Colon (tissue), 2 donors: Measurements from ENCODE around the gene MMP19.
"Not testable (repeated sequence)": the region's sequence is repeated elsewhere in the genome, so short reads cannot be mapped to it uniquely, and the experiment has no call there.

Experiments
- FAIRE-seq: peaks from 2 replicates; lab custom pipeline; 2012; peaks lifted over from hg19 to GRCh38; lab: Jason Lieb, UNC
- donor health status: control.
- donor health status: control.

MMP19 gene, protein sequence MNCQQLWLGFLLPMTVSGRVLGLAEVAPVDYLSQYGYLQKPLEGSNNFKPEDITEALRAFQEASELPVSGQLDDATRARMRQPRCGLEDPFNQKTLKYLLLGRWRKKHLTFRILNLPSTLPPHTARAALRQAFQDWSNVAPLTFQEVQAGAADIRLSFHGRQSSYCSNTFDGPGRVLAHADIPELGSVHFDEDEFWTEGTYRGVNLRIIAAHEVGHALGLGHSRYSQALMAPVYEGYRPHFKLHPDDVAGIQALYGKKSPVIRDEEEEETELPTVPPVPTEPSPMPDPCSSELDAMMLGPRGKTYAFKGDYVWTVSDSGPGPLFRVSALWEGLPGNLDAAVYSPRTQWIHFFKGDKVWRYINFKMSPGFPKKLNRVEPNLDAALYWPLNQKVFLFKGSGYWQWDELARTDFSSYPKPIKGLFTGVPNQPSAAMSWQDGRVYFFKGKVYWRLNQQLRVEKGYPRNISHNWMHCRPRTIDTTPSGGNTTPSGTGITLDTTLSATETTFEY

GRCh38 chr12:55842681-55843429, at the start of gene MMP19:
MMP19 (minus strand) TSS chr12:55842936; CDS start chr12:55842830, 106 bp downstream.
- no peak for FAIRE-seq

- no peak for FAIRE-seq
Observed at GRCh38 chr12:55891310-55891709, 48.6 kb upstream of the MMP19 start.

GRCh38 chr12:55885113-55885512, 42.4 kb upstream of the MMP19 start:
- no peak for FAIRE-seq

GRCh38 chr12:55877824-55878223, 35.1 kb upstream of the MMP19 start:
- FAIRE-seq: no peak

DNA sequence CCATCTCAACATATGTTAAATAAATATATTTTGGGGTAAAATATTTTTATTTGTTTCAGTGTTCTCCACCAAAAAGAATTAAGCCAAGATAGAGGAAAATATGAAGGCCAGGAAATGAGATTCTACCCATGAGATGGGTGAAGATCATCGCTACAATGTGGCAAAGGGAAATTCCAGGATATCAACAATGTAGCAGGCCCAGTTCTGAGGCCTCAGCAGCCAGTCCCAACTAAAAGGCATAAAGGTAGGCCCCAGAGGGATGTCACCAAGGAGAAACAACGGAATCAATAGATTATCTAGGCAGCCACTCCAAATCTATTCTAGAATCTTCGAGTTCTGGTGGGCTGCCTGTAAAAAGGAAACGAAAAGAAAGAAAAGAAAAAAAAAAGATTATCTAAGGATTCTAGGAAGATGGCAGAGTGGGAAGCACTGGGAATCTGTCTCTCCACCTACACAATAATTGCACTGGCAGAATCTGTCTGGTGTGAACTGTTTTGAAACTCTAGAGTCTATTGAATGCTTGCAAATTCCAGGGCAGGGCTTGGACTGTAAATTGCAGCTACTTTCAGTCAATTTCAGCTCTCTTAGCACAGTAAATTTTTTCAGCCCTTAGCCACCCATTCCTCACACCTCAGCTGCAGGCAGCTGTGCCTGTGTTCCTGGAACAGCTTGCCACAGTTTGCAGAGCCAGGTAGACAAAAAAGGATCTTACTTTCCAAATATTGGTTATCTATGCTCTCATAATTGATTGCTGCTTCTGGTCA, 33.1 kb upstream of the MMP19 start:
- no peak for FAIRE-seq

GRCh38 chr12:55874443-55874842, 31.7 kb upstream of the MMP19 start:
- no peak for FAIRE-seq

DNA sequence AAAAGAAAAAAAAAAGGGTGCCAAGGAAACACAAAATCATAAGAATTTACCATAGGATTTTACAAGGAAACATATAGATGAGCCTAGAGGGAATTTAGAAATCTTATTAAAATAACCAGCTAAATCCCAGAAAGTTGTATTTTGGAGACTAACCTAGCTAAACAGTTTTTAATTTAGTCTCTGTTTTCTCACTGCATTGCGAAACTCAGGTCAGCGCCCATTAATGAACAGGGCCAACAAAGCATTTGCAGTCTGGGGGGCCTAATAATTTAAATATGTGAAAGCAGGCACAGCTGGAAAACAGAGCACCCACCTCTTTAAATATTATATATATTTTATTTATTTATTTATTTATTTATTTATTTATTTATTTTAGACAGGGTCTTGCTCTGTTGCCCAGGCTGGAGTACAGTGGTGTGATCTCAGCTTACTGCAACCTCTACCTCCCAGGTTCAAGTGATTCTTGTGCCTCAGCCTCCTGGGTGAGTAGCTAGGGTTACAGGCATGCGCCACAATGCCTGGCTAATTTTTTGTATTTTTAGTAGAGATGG, 23.8 kb upstream of the MMP19 start:
- FAIRE-seq: not testable (repeated sequence)

GRCh38 chr12:55865327-55865726, 22.6 kb upstream of the MMP19 start:
- no peak for FAIRE-seq

- FAIRE-seq: not testable (repeated sequence)
Observed at GRCh38 chr12:55862931-55863330, 20.2 kb upstream of the MMP19 start.

DNA sequence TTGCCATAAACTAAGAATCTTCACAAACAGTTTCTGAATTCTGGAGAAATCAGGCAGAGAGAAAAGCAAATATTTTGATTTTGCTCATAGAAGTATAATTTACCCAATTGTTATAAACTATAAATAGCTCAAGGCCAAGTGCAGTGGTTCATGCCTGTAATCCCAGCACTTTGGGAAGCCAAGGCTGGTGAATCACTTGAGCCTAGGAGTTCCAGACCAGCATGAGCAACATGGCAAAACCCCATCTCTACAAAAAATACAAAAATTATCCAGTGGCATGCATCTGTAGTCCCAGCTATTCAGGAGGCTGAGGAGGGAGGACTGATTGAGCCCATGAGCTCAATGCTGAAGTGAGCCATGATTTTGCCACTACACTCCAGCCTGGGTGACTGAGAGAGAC, 19.6 kb upstream of the MMP19 start:
- FAIRE-seq: no peak

DNA sequence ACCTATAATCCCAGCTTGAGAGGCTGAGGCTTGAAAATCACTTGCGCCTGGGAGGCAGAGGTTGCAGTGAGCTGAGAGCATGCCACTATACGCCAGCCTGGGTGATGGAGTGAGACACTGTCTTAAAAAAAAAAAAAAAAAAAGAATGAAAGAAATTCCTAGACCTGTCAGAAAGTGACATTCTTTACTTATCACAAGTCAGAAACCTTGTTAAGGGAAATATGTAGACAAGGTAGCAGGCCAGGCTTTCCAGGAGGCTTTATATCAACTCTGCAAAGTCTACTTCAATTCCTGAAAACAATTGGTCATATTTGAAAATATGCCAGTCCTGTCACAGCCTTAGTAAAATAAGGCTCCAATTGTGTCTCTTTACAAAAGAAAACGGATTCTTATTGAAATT, 19.1 kb upstream of the MMP19 start:
- no peak for FAIRE-seq

- no peak for FAIRE-seq
Observed at GRCh38 chr12:55861396-55861795, 18.7 kb upstream of the MMP19 start.

DNA sequence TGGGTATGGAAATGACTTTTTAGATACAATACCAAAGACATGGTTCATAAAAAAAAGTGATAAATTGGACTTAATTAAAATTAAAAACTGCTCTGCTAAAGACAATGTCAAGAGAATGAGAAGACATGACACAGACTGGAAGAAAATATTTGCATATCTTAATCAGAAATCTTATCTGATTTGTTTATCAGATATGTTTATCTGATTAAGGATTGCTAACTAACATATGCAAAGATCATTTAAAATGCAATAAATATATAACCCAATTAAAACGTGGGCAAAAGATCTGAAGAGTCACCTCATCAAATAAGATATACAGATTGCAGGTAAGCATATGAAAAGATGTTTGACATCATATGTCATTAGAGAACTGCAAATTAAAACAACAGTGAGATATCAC, 10.0 kb upstream of the MMP19 start:
- no peak for FAIRE-seq

DNA sequence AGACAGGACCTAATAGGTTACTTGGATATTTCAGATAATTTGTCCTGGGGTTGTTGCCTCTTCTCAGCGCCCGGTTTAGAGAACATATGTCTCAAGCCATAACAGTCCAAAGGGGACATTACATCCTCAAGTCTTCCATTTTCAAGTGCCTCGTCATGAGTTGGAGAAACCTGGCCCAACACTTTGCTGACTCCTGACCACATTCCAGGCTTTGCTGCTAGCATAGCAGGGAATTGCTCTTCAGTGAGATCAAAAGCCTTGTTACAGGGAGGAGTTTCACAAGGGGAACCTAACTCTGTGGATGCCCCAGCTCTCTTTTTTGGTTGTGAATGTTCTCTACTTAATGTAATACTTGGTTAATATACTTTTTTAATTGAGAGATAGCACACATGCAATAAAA, 8.2 kb upstream of the MMP19 start:
- FAIRE-seq: no peak

- no peak for FAIRE-seq
Observed at GRCh38 chr12:55850401-55850800, 7.7 kb upstream of the MMP19 start.

- FAIRE-seq: no peak
Observed at GRCh38 chr12:55849616-55850343, 7.0 kb upstream of the MMP19 start.

DNA sequence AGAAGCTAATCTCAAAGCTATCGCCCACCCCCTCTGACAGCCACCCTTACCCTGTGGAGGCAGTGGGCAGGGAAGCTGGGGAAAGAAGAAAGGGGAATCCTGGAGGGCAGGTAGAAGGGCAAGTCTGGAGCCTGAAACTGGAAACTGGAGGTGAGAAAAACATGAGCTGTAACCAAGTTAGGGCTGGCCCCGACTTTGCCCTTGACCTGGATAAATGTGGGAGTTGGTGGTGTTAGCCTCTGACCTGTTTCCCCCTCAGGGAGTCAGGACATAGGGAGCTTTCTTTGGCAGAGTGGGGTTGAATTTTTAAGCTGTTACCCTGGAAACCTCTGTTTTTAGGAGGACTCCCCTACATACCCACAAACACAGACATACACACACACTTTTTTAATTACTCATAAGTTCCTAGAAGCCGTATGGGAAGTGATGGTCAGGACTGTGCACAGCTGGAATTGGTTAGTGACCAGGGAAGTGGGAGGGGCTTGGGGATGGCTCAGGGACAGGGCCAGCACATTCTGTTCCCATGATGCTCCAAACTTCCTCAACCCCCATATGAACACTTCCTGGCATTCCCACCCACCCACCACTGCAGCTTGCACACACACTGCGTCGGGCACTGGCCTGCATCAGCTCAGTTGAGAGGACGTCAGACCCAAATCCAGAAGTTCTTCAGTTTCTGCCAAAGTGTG, 5.0 kb upstream of the MMP19 start:
- FAIRE-seq: no peak

GRCh38 chr12:55847033-55847432, 4.3 kb upstream of the MMP19 start:
- FAIRE-seq: no peak

GRCh38 chr12:55845785-55846496, 3.2 kb upstream of the MMP19 start:
- no peak for FAIRE-seq

- no peak for FAIRE-seq
Observed at GRCh38 chr12:55845361-55845760, 2.6 kb upstream of the MMP19 start.
